22Rv1 (cell line): ENCODE data around the gene PGD.

ENCODE experiments used
- CTCF ChIP-seq: fragments of 450-650 bp; IDR thresholded peaks from 2 replicates; pipeline ENCODE4 v1.5.1; 2017; ENCODE audit warnings: mild to moderate bottlenecking
- ZFX ChIP-seq: fragments of 450-650 bp; IDR thresholded peaks from 2 replicates; pipeline ENCODE4 v1.6.1; 2017; ENCODE audit warnings: antibody characterized with exemption, borderline replicate concordance

GRCh38 chr1:10429868-10430215 lies 31.0 kb downstream of the PGD start:
- TF ChIP-seq CTCF (no peak), ZFX (no peak)
